GM19467 (cell line): Measurements from ENCODE around the gene CMYA5.

Experiments
- ATAC-seq: cut with Tn5 transposase; IDR thresholded peaks from one replicate; pipeline ENCODE4 v1.9.1; 2021; ENCODE audit warnings: mild to moderate bottlenecking, moderate library complexity; ENCODE audit not compliant: unreplicated experiment

Gene CMYA5

DNA sequence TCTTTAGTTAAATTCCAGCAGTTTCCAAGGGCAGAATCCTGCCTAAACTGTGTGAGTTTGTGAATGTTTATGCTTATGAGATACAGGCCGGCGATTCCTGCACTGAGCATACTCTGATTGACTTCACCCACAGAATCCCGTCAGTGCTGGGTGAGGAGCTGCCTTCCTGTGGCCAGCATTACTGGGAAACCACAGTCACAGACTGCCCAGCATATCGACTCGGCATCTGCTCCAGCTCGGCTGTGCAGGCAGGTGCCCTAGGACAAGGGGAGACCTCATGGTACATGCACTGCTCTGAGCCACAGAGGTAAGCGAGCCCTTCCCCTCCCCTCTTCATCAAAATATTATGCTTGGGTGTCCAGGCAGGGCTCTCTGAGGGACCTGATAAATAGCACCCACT, 103.7 kb downstream of the CMYA5 start:
- ATAC-seq, result no peak

GRCh38 chr5:79793722-79794121, 104.1 kb downstream of the CMYA5 start:
- ATAC-seq, result no peak

DNA sequence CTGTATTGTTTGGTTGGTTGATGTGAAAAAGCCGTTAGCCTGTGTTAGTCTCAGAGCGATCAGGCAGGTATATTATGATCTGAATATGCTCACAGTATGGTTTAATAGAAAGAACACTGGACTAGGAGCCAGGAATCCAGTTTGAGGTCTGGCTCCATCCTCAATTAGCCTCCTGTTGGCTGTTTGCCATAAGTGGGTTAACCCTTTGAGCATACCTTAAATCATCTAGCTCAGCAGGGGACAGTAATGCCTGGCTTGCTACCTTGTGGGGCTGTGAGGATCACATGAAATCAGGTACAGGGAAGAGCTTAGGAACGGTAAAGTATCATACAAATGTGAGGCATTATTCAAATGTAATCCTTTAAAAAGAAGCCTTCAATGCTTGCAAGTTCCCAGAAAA, 104.7 kb downstream of the CMYA5 start:
- ATAC-seq, result no peak

- ATAC-seq, result no peak
Observed at GRCh38 chr5:79795764-79796398, 106.2 kb downstream of the CMYA5 start.

GRCh38 chr5:79798893-79799590, 109.4 kb downstream of the CMYA5 start:
- ATAC-seq, result no peak

GRCh38 chr5:79800979-79801827, 111.6 kb downstream of the CMYA5 start:
- ATAC-seq, result no peak

GRCh38 chr5:79802406-79802805, 112.8 kb downstream of the CMYA5 start:
- no peak for ATAC-seq

DNA sequence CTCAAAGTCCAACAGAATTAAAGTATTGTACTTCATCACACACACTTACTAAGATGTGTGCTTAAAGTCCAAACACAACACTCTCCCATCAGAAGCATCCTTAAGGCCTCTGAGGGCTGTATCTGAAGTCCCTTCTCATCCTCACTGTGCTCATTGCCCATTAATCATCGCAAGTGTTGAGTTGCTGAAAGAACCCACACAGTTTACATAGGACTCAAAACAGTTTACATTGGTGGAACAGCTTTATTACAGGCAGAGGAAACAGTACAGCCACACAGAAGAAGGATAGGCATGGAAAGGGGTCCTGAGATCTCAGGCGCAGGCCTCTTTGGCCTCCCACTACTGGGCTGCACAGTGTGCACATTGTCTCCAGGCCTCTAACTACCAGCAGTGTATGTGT, 113.4 kb downstream of the CMYA5 start:
- ATAC-seq, result no peak

DNA sequence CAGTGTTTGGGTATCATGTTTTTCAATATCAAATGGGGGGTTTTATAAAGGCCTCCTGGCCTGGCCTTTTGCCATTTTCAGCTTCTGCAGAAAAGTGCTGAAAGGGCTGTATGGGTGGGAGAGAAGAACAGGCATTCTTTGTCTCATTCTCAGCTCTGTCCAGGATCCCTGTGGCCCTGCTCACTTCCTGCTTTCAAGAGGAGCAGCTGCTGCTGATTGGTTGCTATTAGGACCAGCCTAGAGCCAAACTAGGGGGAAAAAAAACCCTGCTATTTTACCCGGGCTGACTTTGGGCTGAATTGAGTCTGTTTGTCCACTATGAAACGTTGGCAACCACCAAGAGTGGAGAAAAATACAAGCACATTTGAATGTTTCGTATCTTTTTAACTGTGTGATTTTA, 117.1 kb downstream of the CMYA5 start:
- ATAC-seq, result no peak

DNA sequence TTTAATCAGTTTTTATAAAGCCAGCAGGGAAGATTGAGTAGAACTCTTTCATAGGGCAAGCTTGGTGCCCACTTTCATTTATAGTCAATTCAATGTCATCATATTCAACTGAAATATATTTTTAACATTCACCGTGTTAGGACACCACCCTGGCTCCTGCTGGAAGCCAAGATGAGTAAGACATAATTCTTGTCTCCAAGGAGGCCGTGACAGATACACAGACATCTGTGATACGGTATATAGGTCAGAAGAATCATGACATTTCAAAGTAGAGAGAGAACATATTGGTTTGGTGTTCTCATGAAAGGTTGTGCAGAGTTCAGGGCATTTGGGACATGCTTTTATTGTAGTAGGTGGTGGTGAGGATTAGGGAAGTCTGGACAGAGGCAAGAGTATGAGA, 120.1 kb downstream of the CMYA5 start:
- no peak for ATAC-seq

- ATAC-seq, result no peak
Observed at GRCh38 chr5:79811081-79811480, 121.4 kb downstream of the CMYA5 start.

- no peak for ATAC-seq
Observed at GRCh38 chr5:79811904-79812303, 122.3 kb downstream of the CMYA5 start.

DNA sequence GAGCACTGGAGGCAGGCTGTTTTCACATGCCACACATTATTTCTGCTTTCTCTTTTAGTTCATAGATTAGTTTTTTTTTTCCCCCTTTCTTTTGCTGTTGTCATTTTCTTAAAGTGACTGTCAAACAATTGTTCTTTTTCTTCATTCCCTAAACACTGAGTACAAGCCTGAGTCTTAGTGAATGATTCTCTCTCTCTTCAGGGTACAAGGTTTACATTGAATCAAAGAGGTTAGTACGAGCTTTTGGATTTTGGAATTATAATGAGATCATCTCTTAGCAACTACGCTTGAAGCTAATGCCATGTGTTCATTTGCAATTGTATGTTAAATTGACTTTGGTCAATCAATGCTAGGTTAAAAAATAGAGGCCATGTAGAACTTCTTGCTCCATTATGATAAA, 125.1 kb downstream of the CMYA5 start:
- ATAC-seq, result no peak

- ATAC-seq, result no peak
Observed at GRCh38 chr5:79816014-79816413, 126.4 kb downstream of the CMYA5 start.

DNA sequence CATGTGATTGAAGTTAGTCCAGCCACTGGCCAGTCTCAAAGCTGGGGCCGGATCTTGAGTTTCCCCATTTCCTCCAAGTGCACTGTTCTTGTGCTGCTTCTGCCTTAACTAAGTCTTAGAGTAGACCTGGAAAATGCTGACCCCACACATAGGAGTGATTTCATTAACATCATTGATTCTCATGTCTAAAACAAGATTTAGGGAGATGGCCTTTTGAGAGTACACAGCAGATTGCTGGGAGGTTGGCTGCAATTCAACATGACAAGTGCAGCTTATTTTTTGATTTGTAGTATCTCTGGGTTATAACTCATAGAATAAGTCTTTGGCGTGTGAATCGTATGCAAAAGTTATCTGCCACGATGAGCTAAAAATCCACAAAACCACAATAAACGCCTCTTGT, 131.0 kb downstream of the CMYA5 start:
- no peak for ATAC-seq

DNA sequence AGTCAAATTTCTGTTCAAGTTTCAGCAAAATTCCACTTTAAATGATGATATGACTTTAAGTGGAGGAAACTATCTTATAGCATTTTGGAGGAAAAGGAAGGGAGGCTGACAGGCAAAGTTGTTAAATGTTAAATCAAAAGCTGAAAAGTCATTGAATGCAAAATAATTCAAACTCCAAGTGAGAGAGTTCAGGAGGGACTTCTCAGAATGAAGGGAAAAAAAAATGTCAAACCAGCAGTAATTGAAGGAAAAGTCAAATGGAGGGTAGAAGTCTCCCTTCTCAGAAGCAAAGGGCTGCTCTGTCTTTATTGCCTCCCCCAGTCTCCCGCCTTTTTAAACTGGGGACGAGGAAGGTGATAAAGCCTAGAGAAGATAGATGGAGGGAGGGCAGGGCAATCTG, 134.8 kb downstream of the CMYA5 start:
- no peak for ATAC-seq

DNA sequence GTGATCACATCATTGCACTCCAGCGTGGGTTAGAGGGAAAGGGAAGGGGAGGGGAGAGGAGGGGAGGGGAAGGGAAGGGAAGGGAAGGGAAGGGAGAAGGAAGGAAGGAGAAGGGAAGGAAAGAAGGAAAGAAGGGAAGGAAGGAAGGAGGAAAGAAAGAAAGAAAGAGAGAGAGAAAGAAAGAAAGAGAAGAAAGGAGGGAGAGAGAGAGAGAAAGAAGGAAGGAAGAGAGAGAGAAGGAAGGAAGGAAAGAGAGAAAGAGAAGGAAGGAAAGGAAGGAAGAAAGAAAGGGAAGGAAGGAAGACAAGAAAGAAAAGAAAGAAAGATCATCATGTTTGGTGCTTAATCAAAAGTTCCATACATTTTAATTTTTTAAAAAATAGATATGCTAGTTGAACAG, 136.2 kb downstream of the CMYA5 start:
- ATAC-seq, result no peak

- ATAC-seq, result no peak
Observed at GRCh38 chr5:79827159-79827629, 137.6 kb downstream of the CMYA5 start.

DNA sequence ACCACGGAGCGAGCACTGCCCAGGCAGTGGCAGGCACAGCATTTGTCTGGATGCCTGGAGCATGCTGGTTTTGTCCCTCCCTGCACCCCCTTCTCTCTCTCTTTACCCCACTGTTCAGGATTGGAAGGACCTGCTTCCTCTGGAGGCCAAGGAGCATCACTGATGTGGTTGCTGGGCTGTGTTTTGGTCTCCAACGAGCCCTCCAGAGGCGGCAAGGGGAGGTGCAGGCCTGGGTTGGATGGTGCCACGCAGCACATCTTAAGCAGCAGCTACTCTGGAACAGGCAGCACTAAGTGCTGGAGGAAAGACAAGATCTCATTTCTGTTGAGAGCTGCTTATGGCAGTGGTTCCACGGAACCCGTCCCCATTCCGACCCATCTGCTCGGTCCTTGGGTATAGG, 139.6 kb downstream of the CMYA5 start:
- no peak for ATAC-seq

DNA sequence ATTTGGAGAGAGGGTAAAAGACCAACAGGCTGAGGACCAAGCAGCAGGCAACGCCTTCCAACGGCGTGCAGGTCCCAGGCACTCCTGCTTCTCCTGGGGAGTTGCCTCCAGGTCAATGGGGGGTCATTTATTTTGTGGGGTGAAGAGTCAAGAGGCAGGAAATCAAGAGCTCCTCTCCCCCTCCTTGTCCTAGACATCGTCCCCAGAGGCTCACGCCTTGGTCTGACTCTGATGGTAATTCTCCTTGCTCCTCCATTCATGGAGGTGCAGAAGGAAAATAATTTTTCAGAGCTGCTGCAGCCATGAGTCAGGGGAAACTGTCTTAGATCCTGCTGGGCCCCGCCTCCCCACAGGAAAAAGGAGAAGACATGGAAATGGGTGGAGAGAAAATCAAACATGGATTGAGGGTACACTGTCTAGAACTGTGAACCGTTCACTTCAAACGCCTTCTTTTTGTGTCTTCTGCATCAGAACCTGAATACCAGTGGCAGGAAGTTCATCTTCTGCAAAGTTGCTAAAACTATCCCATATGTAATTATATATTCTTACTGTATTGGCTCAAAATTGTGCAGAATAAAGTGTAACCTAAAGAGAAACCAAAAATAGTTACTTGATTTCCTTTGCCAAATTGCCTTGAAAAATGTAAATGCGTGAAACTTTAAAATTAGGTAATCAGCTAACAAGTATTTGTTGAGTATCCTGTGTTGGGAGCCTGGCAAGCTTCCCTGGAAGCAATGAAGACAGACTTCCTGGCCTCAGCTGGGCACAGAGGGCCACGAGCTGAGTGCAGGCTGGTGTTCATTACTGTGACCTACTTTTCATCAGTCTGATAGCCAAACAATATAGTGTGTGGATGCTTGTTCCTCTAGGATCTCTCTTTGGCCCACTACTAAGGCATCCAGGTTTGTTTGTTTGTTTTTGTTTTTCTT, 142.0 kb downstream of the CMYA5 start:
- ATAC-seq, result no peak

GRCh38 chr5:79832911-79833310, 143.3 kb downstream of the CMYA5 start:
- no peak for ATAC-seq
